Mucosa of gallbladder (tissue), 1 donor: ENCODE results near the gene SYNGAP1. TPM values are rescaled to one million over a fixed set of nuclear protein-coding genes. Genes with fewer than 3 reads are reported as not detected.

ENCODE experiments used
- DNase-seq: peaks from one replicate; pipeline ENCODE4 v3.0.0-alpha.2; 2020; ENCODE audit warnings: low spot score
- total RNA-seq: library from RNA; stranded (reverse); gene quantifications from one replicate; pipeline ENCODE4 v1.2.1, GENCODE V29; 2021
- donor health status: DM: no; HTN: no; CAD: no.

SYNGAP1 gene
- total RNA-seq, 1 donor from 2014 or later: 31.0 TPM

- DNase-seq: no peak
These were observed 19.2 kb downstream of the SYNGAP1 start for GRCh38 chr6:33438978-33439594.

DNA sequence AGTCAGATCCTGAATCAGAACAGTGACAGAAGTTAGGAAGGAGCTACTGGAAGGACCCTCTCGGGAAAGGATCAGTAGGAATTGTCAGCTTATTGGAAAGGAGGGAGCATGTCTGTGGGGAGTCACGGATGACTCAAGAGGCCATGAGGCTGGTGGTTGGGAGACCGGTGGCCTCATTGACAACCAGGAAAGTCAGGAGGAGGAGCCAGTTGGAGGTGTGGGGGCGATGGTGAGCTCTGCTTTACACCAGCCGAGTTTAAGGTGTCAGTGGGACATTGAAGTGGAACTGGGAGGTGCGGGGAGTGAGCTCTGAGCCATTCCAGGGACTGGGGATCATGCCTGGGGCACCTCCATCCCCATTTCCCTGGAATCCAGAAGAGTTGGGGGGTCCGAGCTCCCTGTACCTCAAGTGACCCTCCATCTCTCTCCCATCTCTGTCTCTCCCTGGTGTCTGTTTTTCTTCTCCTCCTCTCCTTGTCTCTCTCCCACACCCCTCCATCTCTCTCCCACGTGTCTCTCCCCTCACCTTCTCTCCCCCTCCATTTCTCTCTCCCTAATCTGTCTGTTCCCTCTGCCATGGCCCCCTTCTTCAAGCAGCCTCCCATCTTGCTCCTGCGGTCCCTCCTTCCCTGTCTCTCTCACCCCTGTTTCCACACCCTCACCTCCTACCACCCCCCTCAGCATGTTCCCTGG lies 20.2 kb downstream of the SYNGAP1 start:
- DNase-seq: no peak

DNA sequence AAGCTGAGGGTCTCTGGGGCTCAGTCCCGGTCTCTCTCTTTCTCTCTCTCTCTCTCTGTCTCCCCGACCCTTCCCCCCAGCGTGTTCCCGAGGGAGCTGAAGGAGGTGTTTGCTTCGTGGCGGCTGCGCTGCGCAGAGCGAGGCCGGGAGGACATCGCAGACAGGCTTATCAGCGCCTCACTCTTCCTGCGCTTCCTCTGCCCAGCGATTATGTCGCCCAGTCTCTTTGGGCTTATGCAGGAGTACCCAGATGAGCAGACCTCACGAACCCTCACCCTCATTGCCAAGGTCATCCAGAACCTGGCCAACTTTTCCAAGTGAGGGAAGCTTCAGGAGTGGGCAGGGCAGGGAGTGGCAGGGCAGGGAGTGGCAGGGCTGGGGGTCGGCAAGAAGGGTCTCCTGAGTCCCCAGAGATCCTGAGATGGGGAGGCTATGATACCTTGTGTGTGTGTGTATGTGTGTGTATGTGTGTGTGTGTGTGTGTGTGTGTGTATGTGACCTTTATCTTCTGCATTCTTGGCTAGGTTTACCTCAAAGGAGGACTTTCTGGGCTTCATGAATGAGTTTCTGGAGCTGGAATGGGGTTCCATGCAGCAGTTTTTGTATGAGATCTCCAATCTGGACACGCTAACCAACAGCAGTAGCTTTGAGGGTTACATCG lies 20.9 kb downstream of the SYNGAP1 start:
- no peak for DNase-seq

DNA sequence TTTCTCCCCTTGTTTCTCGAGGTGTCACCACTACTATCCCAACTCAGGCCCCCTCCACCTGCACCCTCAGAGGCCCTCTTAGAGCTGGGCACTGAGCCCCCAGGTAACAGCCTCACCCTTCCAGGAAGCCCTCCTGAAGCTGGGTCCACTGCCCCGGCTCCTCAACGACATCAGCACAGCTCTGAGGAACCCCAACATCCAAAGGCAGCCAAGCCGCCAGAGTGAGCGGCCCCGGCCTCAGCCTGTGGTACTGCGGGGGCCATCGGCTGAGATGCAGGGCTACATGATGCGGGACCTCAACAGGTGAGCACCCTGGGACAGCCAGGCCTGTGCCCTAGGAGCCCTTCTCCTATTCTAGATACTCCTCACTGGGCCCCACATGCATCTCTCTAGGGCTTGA lies 21.6 kb downstream of the SYNGAP1 start:
- no peak for DNase-seq

DNA sequence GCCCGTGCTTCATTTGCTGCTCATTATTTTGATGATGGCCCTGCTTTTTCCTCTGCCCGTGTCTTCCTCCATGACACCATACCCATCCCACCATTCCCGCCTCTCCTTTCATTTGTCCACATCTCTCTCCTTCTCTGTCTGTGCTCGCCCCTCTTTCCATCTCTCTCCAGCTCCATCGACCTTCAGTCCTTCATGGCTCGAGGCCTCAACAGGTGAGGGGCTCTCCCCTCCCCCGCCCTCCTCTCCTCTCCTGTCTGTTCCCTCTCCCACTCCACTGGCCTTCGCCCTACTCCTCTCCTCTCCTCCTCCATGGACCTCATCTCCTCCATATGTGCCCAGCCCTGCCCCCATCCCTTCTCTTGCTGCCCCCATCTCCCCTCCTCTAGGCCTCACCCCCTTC lies 22.4 kb downstream of the SYNGAP1 start:
- no peak for DNase-seq

DNA sequence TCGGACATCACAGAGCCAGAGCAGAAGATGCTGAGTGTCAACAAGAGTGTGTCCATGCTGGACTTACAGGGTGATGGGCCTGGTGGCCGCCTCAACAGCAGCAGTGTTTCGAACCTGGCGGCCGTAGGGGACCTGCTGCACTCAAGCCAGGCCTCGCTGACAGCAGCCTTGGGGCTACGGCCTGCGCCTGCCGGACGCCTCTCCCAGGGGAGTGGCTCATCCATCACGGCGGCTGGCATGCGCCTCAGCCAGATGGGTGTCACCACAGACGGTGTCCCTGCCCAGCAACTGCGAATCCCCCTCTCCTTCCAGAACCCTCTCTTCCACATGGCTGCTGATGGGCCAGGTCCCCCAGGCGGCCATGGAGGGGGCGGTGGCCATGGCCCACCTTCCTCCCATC lies 23.2 kb downstream of the SYNGAP1 start:
- no peak for DNase-seq

DNA sequence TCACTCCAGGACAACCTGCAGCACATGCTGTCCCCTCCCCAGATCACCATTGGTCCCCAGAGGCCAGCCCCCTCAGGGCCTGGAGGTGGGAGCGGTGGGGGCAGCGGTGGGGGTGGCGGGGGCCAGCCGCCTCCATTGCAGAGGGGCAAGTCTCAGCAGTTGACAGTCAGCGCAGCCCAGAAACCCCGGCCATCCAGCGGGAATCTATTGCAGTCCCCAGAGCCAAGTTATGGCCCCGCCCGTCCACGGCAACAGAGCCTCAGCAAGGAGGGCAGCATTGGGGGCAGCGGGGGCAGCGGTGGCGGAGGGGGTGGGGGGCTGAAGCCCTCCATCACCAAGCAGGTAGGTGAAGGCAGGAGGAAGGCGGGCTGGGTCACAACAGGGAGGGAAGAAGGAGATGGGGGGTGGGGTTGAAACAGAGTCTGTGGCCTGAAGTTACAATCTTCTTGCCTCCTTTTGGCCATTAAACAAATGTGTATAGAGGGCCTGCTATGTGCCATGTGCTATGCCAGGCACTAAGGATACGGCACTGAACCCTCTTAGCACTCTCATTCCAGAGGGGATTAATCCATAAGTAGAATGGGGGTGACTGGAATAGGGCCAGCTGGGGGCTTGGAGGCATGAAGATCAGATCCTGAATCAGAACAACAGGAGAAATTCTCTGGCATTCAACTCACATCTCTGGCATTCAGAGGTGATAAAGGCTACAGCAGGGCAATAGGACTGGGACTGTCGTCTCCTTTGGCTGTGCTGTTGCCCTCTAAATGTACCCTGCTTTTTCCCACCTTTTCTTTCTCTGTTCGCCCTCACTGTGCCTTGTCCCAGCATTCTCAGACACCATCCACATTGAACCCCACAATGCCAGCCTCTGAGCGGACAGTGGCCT lies 24.0 kb downstream of the SYNGAP1 start:
- no peak for DNase-seq

DNA sequence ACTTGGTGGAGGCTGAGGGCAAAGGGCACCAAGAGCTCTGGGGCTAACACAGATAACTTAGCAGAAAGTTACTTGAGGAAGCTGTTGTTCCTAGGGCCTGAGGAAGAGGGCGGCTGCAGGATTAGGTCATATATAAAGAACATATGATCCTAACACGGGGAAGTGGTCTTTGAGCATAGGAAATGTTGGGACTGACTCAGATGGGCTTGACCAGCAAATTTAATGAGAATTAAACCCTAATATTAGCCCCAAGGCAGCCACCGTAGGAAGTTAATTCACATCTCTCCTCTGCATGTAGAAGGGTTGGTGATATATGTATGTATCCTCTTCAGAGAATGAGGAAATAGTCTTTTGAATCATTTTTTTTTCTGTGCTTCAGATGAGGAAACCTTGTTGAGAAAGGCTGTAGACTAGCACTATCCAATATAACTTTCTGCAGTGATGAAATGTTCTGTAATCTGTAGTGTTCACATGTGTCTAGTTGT lies 25.3 kb downstream of the SYNGAP1 start:
- no peak for DNase-seq

DNA sequence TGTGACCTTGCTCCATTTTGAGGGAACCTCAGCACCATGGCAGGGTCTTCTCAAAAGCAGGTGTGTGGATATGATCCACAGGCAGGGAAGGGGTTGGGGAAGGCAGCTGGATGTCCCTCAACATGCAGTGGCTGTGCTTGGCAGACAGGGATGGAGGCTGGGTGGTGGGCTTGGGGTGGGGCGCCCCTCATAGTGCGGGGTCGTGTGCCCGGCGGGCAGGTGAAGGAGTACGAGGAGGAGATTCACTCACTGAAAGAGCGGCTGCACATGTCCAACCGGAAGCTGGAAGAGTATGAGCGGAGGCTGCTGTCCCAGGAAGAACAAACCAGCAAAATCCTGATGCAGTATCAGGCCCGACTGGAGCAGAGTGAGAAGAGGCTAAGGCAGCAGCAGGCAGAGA lies 26.5 kb downstream of the SYNGAP1 start:
- no peak for DNase-seq

DNA sequence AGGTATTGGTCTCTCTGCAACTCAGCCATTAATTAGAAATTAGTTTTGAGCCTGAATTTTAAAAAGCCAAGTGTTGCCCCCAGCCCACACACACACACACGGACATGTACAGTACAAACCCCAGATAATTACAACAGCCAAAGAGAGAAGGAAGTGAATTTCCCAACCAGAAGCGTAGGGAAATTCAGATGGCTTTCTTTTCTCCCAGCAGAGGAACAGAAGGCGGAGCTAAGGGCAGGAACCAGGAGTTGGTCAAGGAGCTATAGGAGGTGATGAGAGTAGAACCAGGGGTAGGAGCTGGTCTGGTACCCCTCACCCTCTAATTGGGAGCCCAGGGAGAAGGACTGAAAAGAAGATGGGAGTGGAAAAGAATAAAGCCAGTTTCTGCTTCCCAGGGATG lies 30.6 kb downstream of the SYNGAP1 start:
- DNase-seq: no peak

DNA sequence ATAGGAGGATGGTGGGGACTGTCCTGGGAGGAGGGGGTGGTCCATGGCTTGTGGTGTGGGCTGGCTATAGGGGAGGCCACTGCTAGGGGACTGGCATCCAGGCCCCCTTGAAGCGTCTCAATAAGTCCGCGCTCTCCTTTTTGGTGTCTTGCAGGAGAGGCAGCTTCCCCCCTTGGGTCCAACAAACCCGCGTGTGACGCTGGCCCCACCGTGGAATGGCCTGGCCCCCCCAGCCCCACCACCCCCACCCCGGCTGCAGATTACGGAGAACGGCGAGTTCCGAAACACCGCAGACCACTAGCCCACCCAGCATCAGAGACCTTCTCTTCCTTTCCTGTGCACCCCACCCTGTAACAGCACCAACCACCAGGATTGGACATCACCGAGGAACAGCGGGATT lies 31.7 kb downstream of the SYNGAP1 start:
- no peak for DNase-seq

DNA sequence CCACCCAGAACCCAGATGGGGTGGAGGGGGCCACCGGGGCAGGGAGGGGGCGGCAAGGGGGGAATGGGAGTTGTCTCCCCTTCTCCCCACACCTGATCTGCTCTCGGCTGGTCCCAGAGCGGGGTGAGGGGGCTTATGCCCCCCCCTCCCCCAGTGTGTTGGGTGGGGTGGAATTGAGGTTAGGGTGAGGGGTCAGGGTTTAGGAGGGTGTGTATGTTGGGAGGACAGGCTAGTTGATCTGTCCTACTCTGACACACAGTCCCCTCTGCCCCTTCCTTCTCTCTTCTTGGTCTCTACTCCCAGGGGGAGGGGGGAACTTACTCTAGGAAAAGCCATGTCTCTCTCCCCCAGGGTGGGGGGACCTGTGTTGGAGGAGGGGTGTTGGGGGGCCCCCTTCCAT lies 32.6 kb downstream of the SYNGAP1 start:
- DNase-seq: no peak

- DNase-seq: no peak
These were observed 33.6 kb downstream of the SYNGAP1 start for GRCh38 chr6:33453393-33454008.

DNA sequence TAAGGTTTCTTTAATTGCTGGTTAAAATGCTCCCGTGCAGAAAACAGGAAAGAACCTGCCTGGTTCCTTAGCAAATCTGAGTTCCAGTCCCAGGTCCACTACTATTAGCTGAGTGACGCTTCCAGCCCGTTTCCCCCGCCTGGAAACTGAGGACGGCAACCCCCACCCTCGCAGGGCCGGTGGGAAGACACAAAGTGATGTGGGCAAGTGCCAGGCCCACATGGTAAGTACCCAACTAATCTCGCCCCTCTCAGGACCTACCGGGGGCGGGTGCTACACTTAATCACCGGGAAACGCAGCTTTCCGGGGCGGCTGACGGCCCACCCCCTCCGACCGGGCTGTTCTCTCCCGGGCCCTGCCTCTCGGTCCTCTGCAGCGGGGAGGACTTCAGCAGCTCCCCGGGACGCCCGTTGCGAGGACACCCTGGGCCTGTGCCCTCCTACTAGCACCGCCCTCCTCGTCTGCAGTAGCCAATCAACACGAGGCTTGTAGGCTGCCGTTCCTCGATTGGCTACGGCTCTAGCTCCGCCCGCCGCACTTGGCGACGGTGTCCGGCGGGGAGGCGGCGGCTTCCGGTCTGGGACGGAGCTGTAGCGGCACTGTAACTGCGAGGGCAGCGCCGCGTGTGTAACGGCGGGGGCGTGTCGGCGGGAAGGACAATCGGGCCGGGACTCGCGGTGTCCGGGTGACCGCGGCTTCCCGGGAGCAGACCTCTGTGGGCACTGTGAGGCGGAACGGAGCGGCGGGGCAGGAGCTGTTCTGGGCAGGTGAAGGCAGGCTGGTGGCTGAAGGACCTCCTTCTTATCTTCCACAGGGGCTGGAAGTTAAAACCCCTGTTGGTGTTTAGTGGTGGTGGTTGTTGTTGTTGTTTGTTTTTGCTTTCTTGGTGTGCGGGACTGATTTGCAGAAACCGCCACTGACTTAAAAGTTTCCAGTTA lies 34.4 kb downstream of the SYNGAP1 start, which contains the start of gene ZBTB9:
TSS of gene ZBTB9 (plus strand) at position 568 of the 938 bp plus-strand sequence. CDS start 525 bp downstream, outside the sequence.
- DNase-seq: peak; percentile 97

GRCh38 chr6:33455051-33455450 lies 35.2 kb downstream of the SYNGAP1 start:
- no peak for DNase-seq

DNA sequence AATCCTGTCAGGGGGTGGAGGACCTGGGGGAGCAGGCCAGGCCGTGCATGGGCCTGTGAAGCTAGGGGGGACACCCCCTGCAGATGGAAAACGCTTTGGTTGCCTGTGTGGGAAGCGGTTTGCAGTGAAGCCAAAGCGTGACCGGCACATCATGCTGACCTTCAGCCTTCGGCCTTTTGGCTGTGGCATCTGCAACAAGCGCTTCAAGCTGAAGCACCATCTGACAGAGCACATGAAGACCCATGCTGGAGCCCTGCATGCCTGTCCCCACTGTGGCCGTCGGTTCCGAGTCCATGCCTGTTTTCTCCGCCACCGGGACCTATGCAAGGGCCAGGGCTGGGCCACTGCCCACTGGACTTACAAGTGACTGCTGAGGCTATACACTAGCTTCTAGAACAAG lies 36.3 kb downstream of the SYNGAP1 start:
- DNase-seq: no peak

DNA sequence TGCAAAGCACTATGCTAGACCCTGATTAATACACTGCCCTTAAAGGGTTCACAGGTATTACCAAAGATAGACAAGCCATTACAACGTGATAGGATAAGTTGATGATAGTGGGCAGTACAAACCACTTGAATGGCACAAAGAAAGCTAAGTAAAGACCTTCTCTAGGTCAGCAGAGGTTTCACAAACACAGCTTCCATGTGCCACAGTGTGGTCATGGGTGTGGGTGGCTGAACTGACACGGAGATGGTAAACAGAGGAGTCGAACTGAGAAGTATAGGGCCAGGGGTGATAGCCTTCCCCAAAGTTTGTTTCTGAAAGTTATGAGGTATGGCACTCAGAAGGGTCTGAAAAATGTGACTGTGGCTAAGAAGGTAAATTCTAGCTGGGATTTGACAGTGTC lies 38.8 kb downstream of the SYNGAP1 start:
- DNase-seq: no peak

DNA sequence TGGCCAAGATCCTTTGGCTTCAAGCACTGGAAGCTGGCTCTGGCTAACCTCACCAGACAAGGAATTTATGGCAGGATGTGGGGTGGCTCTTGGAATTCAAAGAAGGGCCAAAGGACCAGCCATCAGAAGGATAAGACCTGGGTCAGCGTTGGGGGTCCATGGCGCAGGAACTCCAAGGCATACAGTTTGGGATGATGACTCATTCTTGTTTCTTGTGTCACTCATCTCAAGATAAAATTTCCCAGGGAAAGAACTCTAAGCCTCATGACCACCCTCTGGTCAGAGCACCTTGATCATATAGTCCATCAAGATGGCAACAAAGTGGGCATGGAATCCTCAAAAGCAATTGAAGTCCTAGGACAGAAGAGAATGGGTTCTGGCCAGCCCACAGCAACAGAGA lies 39.4 kb downstream of the SYNGAP1 start:
- DNase-seq: no peak

DNA sequence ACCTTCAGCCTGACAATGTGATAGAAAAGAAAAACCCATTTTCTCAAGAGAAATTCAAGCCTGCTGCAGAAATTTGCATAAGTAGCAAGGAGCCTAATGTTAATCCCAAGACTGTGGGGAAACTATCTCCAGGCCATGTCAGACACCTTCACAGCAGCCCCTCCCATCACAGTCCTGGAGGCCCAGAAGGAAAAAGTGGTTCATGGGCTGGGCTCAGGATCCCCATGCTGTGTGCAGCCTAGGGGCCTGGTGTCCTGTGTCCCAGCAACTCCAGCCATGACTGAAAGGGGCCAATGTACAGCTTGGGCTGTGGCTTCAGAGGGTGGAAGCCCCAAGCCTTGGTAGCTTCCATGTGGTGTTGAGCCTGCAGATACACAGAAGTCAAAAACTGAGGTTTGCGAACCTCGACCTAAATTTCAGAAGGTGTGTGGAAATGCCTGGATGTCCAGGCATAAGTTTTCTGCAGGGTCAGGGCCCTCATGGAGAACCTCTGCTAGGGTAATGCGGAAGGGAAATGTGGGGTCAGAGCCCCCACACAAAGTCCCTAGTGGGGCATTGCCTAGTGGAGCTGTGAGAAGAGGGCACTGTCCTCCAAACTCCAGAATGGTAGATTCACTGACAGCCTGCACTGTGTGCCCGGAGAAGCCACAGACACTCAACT lies 46.3 kb downstream of the SYNGAP1 start:
- no peak for DNase-seq

GRCh38 chr6:33467091-33467490 lies 47.2 kb downstream of the SYNGAP1 start:
- no peak for DNase-seq
